GM18868 (cell line): ENCODE results near the gene LHFPL6.

Experiments used
- ATAC-seq: cut with Tn5 transposase; IDR thresholded peaks from one replicate; pipeline ENCODE4 v1.9.1; 2021; ENCODE audit warnings: mild to moderate bottlenecking, moderate library complexity; ENCODE audit not compliant: unreplicated experiment

The LHFPL6 gene

GRCh38 chr13:39481491-39481890 is 121.5 kb downstream of the LHFPL6 start:
- ATAC-seq = no peak

- ATAC-seq = no peak
Observed at GRCh38 chr13:39474600-39474999, 128.4 kb downstream of the LHFPL6 start.

GRCh38 chr13:39469676-39470075 is 133.3 kb downstream of the LHFPL6 start:
- ATAC-seq = no peak

GRCh38 chr13:39468306-39468705 is 134.7 kb downstream of the LHFPL6 start:
- no peak for ATAC-seq

GRCh38 chr13:39463611-39464010 is 139.4 kb downstream of the LHFPL6 start:
- ATAC-seq = no peak

- ATAC-seq = no peak
Observed at GRCh38 chr13:39462906-39463305, 140.1 kb downstream of the LHFPL6 start.

- ATAC-seq = no peak
Observed at GRCh38 chr13:39462428-39462827, 140.6 kb downstream of the LHFPL6 start.

- ATAC-seq = no peak
Observed at GRCh38 chr13:39461685-39462266, 141.2 kb downstream of the LHFPL6 start.

- ATAC-seq = no peak
Observed at GRCh38 chr13:39457274-39457673, 145.7 kb downstream of the LHFPL6 start.

- no peak for ATAC-seq
Observed at GRCh38 chr13:39455521-39456175, 147.3 kb downstream of the LHFPL6 start.

- no peak for ATAC-seq
Observed at GRCh38 chr13:39452834-39453233, 150.2 kb downstream of the LHFPL6 start.

- no peak for ATAC-seq
Observed at GRCh38 chr13:39452417-39452816, 150.6 kb downstream of the LHFPL6 start.

GRCh38 chr13:39451860-39452301 is 151.1 kb downstream of the LHFPL6 start:
- ATAC-seq = peak; percentile 59

- peak; percentile 4 for ATAC-seq
Observed at GRCh38 chr13:39451301-39451700, 151.7 kb downstream of the LHFPL6 start.

GRCh38 chr13:39450176-39450575 is 152.8 kb downstream of the LHFPL6 start:
- peak; percentile 68 for ATAC-seq

- ATAC-seq = no peak
Observed at GRCh38 chr13:39448834-39449233, 154.2 kb downstream of the LHFPL6 start.

- no peak for ATAC-seq
Observed at GRCh38 chr13:39446865-39447264, 156.1 kb downstream of the LHFPL6 start.

- no peak for ATAC-seq
Observed at GRCh38 chr13:39444866-39445265, 158.1 kb downstream of the LHFPL6 start.

GRCh38 chr13:39433651-39434050 is 169.3 kb downstream of the LHFPL6 start:
- no peak for ATAC-seq

- no peak for ATAC-seq
Observed at GRCh38 chr13:39432196-39432595, 170.8 kb downstream of the LHFPL6 start.

GRCh38 chr13:39422845-39423565 is 180.0 kb downstream of the LHFPL6 start:
- no peak for ATAC-seq

- ATAC-seq = no peak
Observed at GRCh38 chr13:39419876-39420275, 183.1 kb downstream of the LHFPL6 start.
